Femur (tissue), 1 donor: Measurements from ENCODE around the gene TCF7L2.

Experiments
- DNase-seq: peaks from one replicate; pipeline ENCODE4 v3.0.0-alpha.2; 2017

TCF7L2 gene

GRCh38 chr10:112966194-112966855 lies 16.3 kb downstream of the TCF7L2 start:
- no peak for DNase-seq

- DNase-seq, result no peak
Measured at GRCh38 chr10:112967200-112967599, 17.2 kb downstream of the TCF7L2 start.

GRCh38 chr10:112969131-112969530 lies 19.1 kb downstream of the TCF7L2 start:
- no peak for DNase-seq

- DNase-seq, result no peak
Measured at GRCh38 chr10:112969542-112969941, 19.5 kb downstream of the TCF7L2 start.

GRCh38 chr10:112970021-112970420 lies 20.0 kb downstream of the TCF7L2 start:
- DNase-seq, result no peak

- DNase-seq, result no peak
Measured at GRCh38 chr10:112972606-112973005, 22.6 kb downstream of the TCF7L2 start.

GRCh38 chr10:112973046-112973445 lies 23.0 kb downstream of the TCF7L2 start:
- no peak for DNase-seq

- DNase-seq, result no peak
Measured at GRCh38 chr10:112973805-112974204, 23.8 kb downstream of the TCF7L2 start.

- DNase-seq, result no peak
Measured at GRCh38 chr10:112977426-112977898, 27.4 kb downstream of the TCF7L2 start.

- no peak for DNase-seq
Measured at GRCh38 chr10:112979927-112980326, 29.9 kb downstream of the TCF7L2 start.

- no peak for DNase-seq
Measured at GRCh38 chr10:112980937-112981336, 30.9 kb downstream of the TCF7L2 start.

- no peak for DNase-seq
Measured at GRCh38 chr10:112981553-112981952, 31.5 kb downstream of the TCF7L2 start.

GRCh38 chr10:112983444-112984056 lies 33.5 kb downstream of the TCF7L2 start:
- no peak for DNase-seq

GRCh38 chr10:112984756-112985155 lies 34.7 kb downstream of the TCF7L2 start:
- no peak for DNase-seq

- no peak for DNase-seq
Measured at GRCh38 chr10:112985690-112986543, 35.9 kb downstream of the TCF7L2 start.

GRCh38 chr10:112986544-112987190 lies 36.6 kb downstream of the TCF7L2 start:
- DNase-seq, result no peak

- no peak for DNase-seq
Measured at GRCh38 chr10:112988839-112989406, 38.9 kb downstream of the TCF7L2 start.

GRCh38 chr10:112989826-112990225 lies 39.8 kb downstream of the TCF7L2 start:
- no peak for DNase-seq

GRCh38 chr10:112990271-112990670 lies 40.2 kb downstream of the TCF7L2 start:
- DNase-seq, result no peak

GRCh38 chr10:112991888-112992491 lies 41.9 kb downstream of the TCF7L2 start:
- peak; percentile 63 for DNase-seq

- DNase-seq, result no peak
Measured at GRCh38 chr10:112996462-112996861, 46.4 kb downstream of the TCF7L2 start.

GRCh38 chr10:112999102-112999501 lies 49.1 kb downstream of the TCF7L2 start:
- DNase-seq, result no peak
